ENCODE results near the gene BOK. TPM values are rescaled to one million over a fixed set of nuclear protein-coding genes. Genes with fewer than 3 reads are reported as not detected.

BOK gene
- total RNA-seq, 1 experiment from 2014 or later, result 18.6 TPM

- DNase-seq, result no peak
- Histone ChIP-seq H3K9me3 (no peaks in the 10 kb centered on the region), H3K4me1 (peaks cover 24% of the 10 kb centered on the region), H3K27me3 (replicated peaks; ENCODE audit: control insufficient read depth, insufficient read depth, low read length) (no peaks in the 10 kb centered on the region), H3K4me3 (ENCODE audit: low read depth, low read length) (no peak overlapping the region), H3K36me3 (ENCODE audit: control insufficient read depth, insufficient read depth, low read length) (no peaks in the 10 kb centered on the region)
- no peak for TF ChIP-seq CTCF (IDR thresholded peaks at IDR 0.05; ENCODE audit: insufficient read depth in 1 of 2, low read depth in 1 of 2, low read length in 1 of 2, severe bottlenecking in 1 of 2, unreplicated experiment in 1 of 2)
- H3K27ac Mint-ChIP-seq (ENCODE audit: unreplicated experiment), result no peak overlapping the region
- ChIA-PET CTCF (interaction anchor here (0.6 kb wide), 1 partner anchor 27 kb away, joined by 3 read pairs; no protein-coding TSS in a partner anchor), POLR2A (no interaction called here)
- H3K27me3 Mint-ChIP-seq (ENCODE audit: insufficient read depth, unreplicated experiment), result no peaks in the 10 kb centered on the region
- H3K9me3 Mint-ChIP-seq (ENCODE audit: unreplicated experiment), result no peaks in the 10 kb centered on the region
- intact Hi-C loops (cut with micrococcal nuclease; ENCODE audit: unreplicated experiment), result no loop called here
- no peaks in the 10 kb centered on the region for H3K4me1 Mint-ChIP-seq (ENCODE audit: low read depth, unreplicated experiment)
- no peaks in the 10 kb centered on the region for H3K36me3 Mint-ChIP-seq (ENCODE audit: insufficient read depth, unreplicated experiment)
- no TSS peak for BruUV-seq (replicated peaks)
- H3K4me3 Mint-ChIP-seq (ENCODE audit: unreplicated experiment), result no peak overlapping the region
Observed at GRCh38 chr2:241550616-241551580, 7.6 kb upstream of the BOK start.

DNA sequence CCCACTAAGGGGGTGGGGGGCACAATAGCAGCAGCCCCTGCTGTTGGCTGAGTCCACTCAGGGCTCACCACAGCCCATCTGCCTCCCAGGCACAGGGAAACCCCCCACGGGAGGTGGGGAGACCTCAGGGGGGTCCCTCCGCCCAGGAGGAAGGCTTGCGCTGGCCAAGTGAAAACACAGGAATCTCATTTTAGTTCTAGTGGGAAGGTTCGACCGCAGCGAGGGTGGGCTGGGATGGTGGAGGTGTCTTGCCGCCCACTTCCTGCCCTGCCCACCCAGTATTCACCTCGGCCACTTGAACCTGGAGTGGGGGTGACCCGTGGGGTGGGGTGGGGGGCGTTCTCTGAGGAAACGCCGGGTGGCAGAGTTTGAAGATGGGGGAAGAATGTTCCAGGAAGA lies 6.9 kb upstream of the BOK start:
- H3K27me3 ChIP-seq (replicated peaks; ENCODE audit: control insufficient read depth, insufficient read depth, low read length), result no peaks in the 10 kb centered on the region
- DNase-seq, result no peak
- peaks cover 17% of the 10 kb centered on the region for H3K4me1 ChIP-seq
- no peak for TF ChIP-seq CTCF (IDR thresholded peaks at IDR 0.05; ENCODE audit: insufficient read depth in 1 of 2, low read depth in 1 of 2, low read length in 1 of 2, severe bottlenecking in 1 of 2, unreplicated experiment in 1 of 2)
- Mint-ChIP-seq H3K4me3 (ENCODE audit: unreplicated experiment) (no peak overlapping the region), H3K9me3 (ENCODE audit: unreplicated experiment) (no peaks in the 10 kb centered on the region), H3K27ac (ENCODE audit: unreplicated experiment) (no peak overlapping the region), H3K27me3 (ENCODE audit: insufficient read depth, unreplicated experiment) (no peaks in the 10 kb centered on the region), H3K36me3 (ENCODE audit: insufficient read depth, unreplicated experiment) (no peaks in the 10 kb centered on the region), H3K4me1 (ENCODE audit: low read depth, unreplicated experiment) (no peaks in the 10 kb centered on the region)
- CTCF ChIA-PET, result no interaction called here
- BruUV-seq (replicated peaks), result no TSS peak
- H3K36me3 ChIP-seq (ENCODE audit: control insufficient read depth, insufficient read depth, low read length), result no peaks in the 10 kb centered on the region
- intact Hi-C loops (cut with micrococcal nuclease; ENCODE audit: unreplicated experiment), result no loop called here
- H3K4me3 ChIP-seq (ENCODE audit: low read depth, low read length), result no peak overlapping the region
- H3K9me3 ChIP-seq, result no peaks in the 10 kb centered on the region
- POLR2A ChIA-PET, result no interaction called here

DNA sequence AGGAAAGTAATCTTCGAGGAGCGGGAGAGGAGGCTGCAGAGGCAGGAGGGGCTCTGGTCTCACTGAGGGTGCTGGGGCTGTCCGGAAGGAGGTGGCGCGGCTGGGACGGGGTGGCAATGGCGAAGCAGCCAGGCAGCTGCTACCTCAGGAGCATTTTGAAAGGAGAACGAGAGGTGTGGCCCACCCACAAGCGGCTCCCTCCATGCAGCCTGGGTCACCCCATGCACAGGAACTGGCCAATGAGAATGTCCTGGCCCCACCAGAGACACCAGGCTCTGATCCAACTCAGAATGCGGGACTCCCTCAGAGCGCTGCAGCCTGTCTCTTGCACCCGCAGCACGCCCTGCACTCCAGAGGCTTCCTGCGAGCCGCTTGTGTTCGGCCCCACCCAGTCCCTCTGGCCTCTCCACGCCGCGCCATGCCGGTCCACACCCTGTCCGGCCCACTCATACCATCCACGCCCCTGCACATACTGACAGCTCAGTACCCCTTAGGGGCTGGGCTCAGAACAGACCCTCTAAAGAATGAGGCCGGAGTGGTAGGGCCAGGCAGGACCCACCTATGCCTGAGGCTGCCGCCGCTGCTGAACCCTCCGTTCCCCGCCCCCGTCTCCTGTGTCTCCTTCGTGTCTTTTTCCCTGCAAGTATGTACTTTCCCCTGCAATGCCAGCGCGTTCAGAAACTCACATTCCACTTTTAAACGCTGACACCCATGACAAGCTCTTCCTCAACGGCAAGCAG lies 6.4 kb upstream of the BOK start:
- Histone ChIP-seq H3K36me3 (ENCODE audit: control insufficient read depth, insufficient read depth, low read length) (no peaks in the 10 kb centered on the region), H3K4me3 (ENCODE audit: low read depth, low read length) (no peak overlapping the region), H3K4me1 (peaks cover 13% of the 10 kb centered on the region), H3K27me3 (replicated peaks; ENCODE audit: control insufficient read depth, insufficient read depth, low read length) (no peaks in the 10 kb centered on the region), H3K9me3 (no peaks in the 10 kb centered on the region)
- Mint-ChIP-seq H3K36me3 (ENCODE audit: insufficient read depth, unreplicated experiment) (no peaks in the 10 kb centered on the region), H3K27ac (ENCODE audit: unreplicated experiment) (no peak overlapping the region), H3K4me3 (ENCODE audit: unreplicated experiment) (no peak overlapping the region), H3K4me1 (ENCODE audit: low read depth, unreplicated experiment) (no peaks in the 10 kb centered on the region), H3K27me3 (ENCODE audit: insufficient read depth, unreplicated experiment) (no peaks in the 10 kb centered on the region), H3K9me3 (ENCODE audit: unreplicated experiment) (no peaks in the 10 kb centered on the region)
- ChIA-PET POLR2A (no interaction called here), CTCF (no interaction called here)
- BruUV-seq (replicated peaks), result no TSS peak
- TF ChIP-seq CTCF (IDR thresholded peaks at IDR 0.05; ENCODE audit: insufficient read depth in 1 of 2, low read depth in 1 of 2, low read length in 1 of 2, severe bottlenecking in 1 of 2, unreplicated experiment in 1 of 2), result no peak
- DNase-seq, result no peak
- intact Hi-C loops (cut with micrococcal nuclease; ENCODE audit: unreplicated experiment), result no loop called here
